ENCODE measurements around the gene PRR36. TPM values are rescaled to one million over a fixed set of nuclear protein-coding genes. Genes with fewer than 3 reads are reported as not detected.

Gene PRR36
- total RNA-seq, 2 experiments from 2014 or later = 0.10 to 0.15 TPM

GRCh38 chr19:7832009-7832408 lies 42.2 kb downstream of the PRR36 start:
- H3K27me3 Mint-ChIP-seq = peaks cover 3% of the 10 kb centered on the region
- no peak for DNase-seq
- peak overlapping the region; percentile 74 for H3K4me3 Mint-ChIP-seq
- no peak overlapping the region for H3K27ac Mint-ChIP-seq
- H3K4me1 Mint-ChIP-seq = peaks cover 21% of the 10 kb centered on the region
- ChIA-PET CTCF (interaction anchor here (1.0 to 2.3 kb wide), 3 partner anchors 18 to 151 kb away, joined by 3 to 8 read pairs (median 3); partner anchors contain the start of gene TRAPPC5), POLR2A (no interaction called here)
- H3K36me3 Mint-ChIP-seq (ENCODE audit: low read depth) = no peaks in the 10 kb centered on the region
- no peaks in the 10 kb centered on the region for H3K9me3 Mint-ChIP-seq

GRCh38 chr19:7831452-7831851 lies 42.7 kb downstream of the PRR36 start:
- peak overlapping the region; percentile 80 for H3K27ac Mint-ChIP-seq
- CTCF ChIA-PET = interaction anchor here (0.9 to 2.3 kb wide), 2 partner anchors 38 to 151 kb away, joined by 4 to 8 read pairs; partner anchors contain the start of gene TRAPPC5
- POLR2A ChIA-PET = interaction anchor here (0.5 kb wide), 1 partner anchor 1475 kb away, joined by 6 read pairs; no protein-coding TSS in a partner anchor

GRCh38 chr19:7830823-7831222 lies 43.4 kb downstream of the PRR36 start:
- no peaks in the 10 kb centered on the region for H3K36me3 Mint-ChIP-seq (ENCODE audit: low read depth)
- no peak for DNase-seq
- H3K9me3 Mint-ChIP-seq = no peaks in the 10 kb centered on the region
- peaks cover 21% of the 10 kb centered on the region for H3K4me1 Mint-ChIP-seq
- peak overlapping the region; percentile 80 for H3K27ac Mint-ChIP-seq
- CTCF ChIA-PET = interaction anchor here (0.9 to 2.3 kb wide), 2 partner anchors 39 to 150 kb away, joined by 4 to 8 read pairs; partner anchors contain the start of gene TRAPPC5
- H3K27me3 Mint-ChIP-seq = peaks cover 3% of the 10 kb centered on the region
- POLR2A ChIA-PET = interaction anchor here (0.5 kb wide), 1 partner anchor 1476 kb away, joined by 6 read pairs; no protein-coding TSS in a partner anchor
- H3K4me3 Mint-ChIP-seq = peak overlapping the region; percentile 74

More at GRCh38 chr19:7831452-7831851, 42.7 kb downstream of the PRR36 start:
- no peaks in the 10 kb centered on the region for H3K36me3 Mint-ChIP-seq (ENCODE audit: low read depth)
- H3K9me3 Mint-ChIP-seq = no peaks in the 10 kb centered on the region
- DNase-seq = no peak
- H3K4me3 Mint-ChIP-seq = peak overlapping the region; percentile 74
- peaks cover 21% of the 10 kb centered on the region for H3K4me1 Mint-ChIP-seq
- peaks cover 3% of the 10 kb centered on the region for H3K27me3 Mint-ChIP-seq

- POLR2A ChIA-PET = no interaction called here
- Mint-ChIP-seq H3K4me1 (peaks cover 21% of the 10 kb centered on the region), H3K9me3 (no peaks in the 10 kb centered on the region), H3K27ac (no peak overlapping the region), H3K4me3 (peak overlapping the region; percentile 74), H3K27me3 (peaks cover 3% of the 10 kb centered on the region), H3K36me3 (ENCODE audit: low read depth) (no peaks in the 10 kb centered on the region)
- DNase-seq = no peak
- CTCF ChIA-PET = interaction anchor here (0.6 to 2.3 kb wide), 2 partner anchors 22 to 39 kb away, joined by 3 to 8 read pairs; no protein-coding TSS in a partner anchor
These were observed 43.9 kb downstream of the PRR36 start for GRCh38 chr19:7830272-7830771.

- peaks cover 3% of the 10 kb centered on the region for H3K27me3 Mint-ChIP-seq
- no peaks in the 10 kb centered on the region for H3K9me3 Mint-ChIP-seq
- H3K27ac Mint-ChIP-seq = peak within 1 kb of the TSS; percentile 96
- ChIA-PET POLR2A (no interaction called here), CTCF (interaction anchor here (0.6 kb wide), 1 partner anchor 23 kb away, joined by 3 read pairs; no protein-coding TSS in a partner anchor)
- H3K4me1 Mint-ChIP-seq = peaks cover 21% of the 10 kb centered on the region
- H3K4me3 Mint-ChIP-seq = peak within 1 kb of the TSS; percentile 78
- no peaks in the 10 kb centered on the region for H3K36me3 Mint-ChIP-seq (ENCODE audit: low read depth)
- peak; percentile 99 for DNase-seq
These were observed 44.5 kb downstream of the PRR36 start, which contains the start of gene EVI5L for GRCh38 chr19:7829561-7830271. Gene EVI5L, plus strand, starts transcription at chr19:7830218. Its CDS starts 16,325 bp downstream, at chr19:7846543.

GRCh38 chr19:7829166-7829520 lies 45.0 kb downstream of the PRR36 start:
- Mint-ChIP-seq H3K9me3 (no peaks in the 10 kb centered on the region), H3K4me3 (peak overlapping the region; percentile 78), H3K27ac (peak overlapping the region; percentile 96), H3K4me1 (peaks cover 21% of the 10 kb centered on the region), H3K27me3 (peaks cover 3% of the 10 kb centered on the region), H3K36me3 (ENCODE audit: low read depth) (no peaks in the 10 kb centered on the region)
- CTCF ChIA-PET = no interaction called here
- no peak for DNase-seq
- POLR2A ChIA-PET = no interaction called here

GRCh38 chr19:7823686-7824301 lies 50.4 kb downstream of the PRR36 start:
- no peak overlapping the region for H3K27ac Mint-ChIP-seq
- peaks cover 5% of the 10 kb centered on the region for H3K9me3 Mint-ChIP-seq
- no peak overlapping the region for H3K4me3 Mint-ChIP-seq
- ChIA-PET CTCF (no interaction called here), POLR2A (no interaction called here)
- DNase-seq = no peak
- no peaks in the 10 kb centered on the region for H3K36me3 Mint-ChIP-seq (ENCODE audit: low read depth)
- peaks cover 31% of the 10 kb centered on the region for H3K27me3 Mint-ChIP-seq
- H3K4me1 Mint-ChIP-seq = peaks cover under 1% of the 10 kb centered on the region

GRCh38 chr19:7822910-7823515 lies 51.2 kb downstream of the PRR36 start:
- H3K36me3 Mint-ChIP-seq (ENCODE audit: low read depth) = no peaks in the 10 kb centered on the region
- POLR2A ChIA-PET = no interaction called here
- DNase-seq = no peak
- peaks cover 8% of the 10 kb centered on the region for H3K9me3 Mint-ChIP-seq
- H3K27me3 Mint-ChIP-seq = peaks cover 31% of the 10 kb centered on the region
- no peak overlapping the region for H3K4me3 Mint-ChIP-seq
- CTCF ChIA-PET = no interaction called here
- H3K27ac Mint-ChIP-seq = no peak overlapping the region
- H3K4me1 Mint-ChIP-seq = no peaks in the 10 kb centered on the region

- Mint-ChIP-seq H3K9me3 (peaks cover 22% of the 10 kb centered on the region), H3K27ac (no peak overlapping the region), H3K27me3 (peaks cover 38% of the 10 kb centered on the region), H3K4me3 (no peak overlapping the region), H3K4me1 (peaks cover 11% of the 10 kb centered on the region), H3K36me3 (ENCODE audit: low read depth) (peaks cover 4% of the 10 kb centered on the region)
- no peak for DNase-seq
- CTCF ChIA-PET = interaction anchor here (0.5 kb wide), 1 partner anchor 656 kb away, joined by 3 read pairs; no protein-coding TSS in a partner anchor
- POLR2A ChIA-PET = no interaction called here
These were observed 53.6 kb downstream of the PRR36 start for GRCh38 chr19:7820588-7820987.

GRCh38 chr19:7819337-7819736 lies 54.9 kb downstream of the PRR36 start:
- peaks cover 18% of the 10 kb centered on the region for H3K4me1 Mint-ChIP-seq
- ChIA-PET POLR2A (no interaction called here), CTCF (interaction anchor here (1.4 to 2.0 kb wide), 2 partner anchors 34 to 138 kb away, joined by 4 to 7 read pairs; partner anchors contain the start of gene TRAPPC5)
- H3K27me3 Mint-ChIP-seq = peaks cover 39% of the 10 kb centered on the region
- H3K36me3 Mint-ChIP-seq (ENCODE audit: low read depth) = peaks cover 4% of the 10 kb centered on the region
- H3K27ac Mint-ChIP-seq = no peak overlapping the region
- H3K9me3 Mint-ChIP-seq = peaks cover 25% of the 10 kb centered on the region
- no peak overlapping the region for H3K4me3 Mint-ChIP-seq
- no peak for DNase-seq

- H3K27ac Mint-ChIP-seq = no peak overlapping the region
- peaks cover 4% of the 10 kb centered on the region for H3K36me3 Mint-ChIP-seq (ENCODE audit: low read depth)
- CTCF ChIA-PET = interaction anchor here (0.5 to 2.0 kb wide), 4 partner anchors 34 to 138 kb away, joined by 3 to 7 read pairs (median 4); partner anchors contain the start of gene TRAPPC5
- DNase-seq = no peak
- POLR2A ChIA-PET = no interaction called here
- peaks cover 28% of the 10 kb centered on the region for H3K9me3 Mint-ChIP-seq
- peaks cover 38% of the 10 kb centered on the region for H3K27me3 Mint-ChIP-seq
- peaks cover 18% of the 10 kb centered on the region for H3K4me1 Mint-ChIP-seq
- H3K4me3 Mint-ChIP-seq = no peak overlapping the region
These were observed 55.4 kb downstream of the PRR36 start for GRCh38 chr19:7818806-7819205.

Measured in activated CD4-positive, alpha-beta T cell treated with anti-CD3 and anti-CD28 coated beads, Interleukin-2, amount 10 ng/mL, durations not matched to agents 7 days and 5 days (primary cell).